Liver (tissue), 9 donors: ENCODE data around the gene HS6ST3. TPM values are rescaled to one million over a fixed set of nuclear protein-coding genes. Genes with fewer than 3 reads are reported as not detected.
A peak's percentile ranks its signal among the peaks of the same experiment; 100 is the strongest.

Source experiments
- DNase-seq: peaks from one replicate; pipeline ENCODE4 v3.0.0-alpha.2; 2017; ENCODE audit warnings: low spot score
- H3K27ac ChIP-seq, 2 donors: one replicate each; pipeline ENCODE4 v1.7.0; 2013; ENCODE audit warnings: inconsistent platforms in 2 of 2, low read length in 2 of 2, control low read depth in 1 of 2, low read depth in 1 of 2, mild to moderate bottlenecking in 1 of 2
- H3K27me3 ChIP-seq, 4 donors: one replicate each; pipeline versions ENCODE4 v1.6.1 to v1.7.0; 2013; ENCODE audit warnings: low read length in 3 of 4, inconsistent platforms in 1 of 4, mild to moderate bottlenecking in 1 of 4, moderate library complexity in 1 of 4; ENCODE audit not compliant: control insufficient read depth in 4 of 4, insufficient read depth in 4 of 4
- H3K36me3 ChIP-seq, 4 donors: one replicate each; pipeline versions ENCODE4 v1.6.1 to v1.7.0; 2013; ENCODE audit warnings: low read length in 3 of 4, mild to moderate bottlenecking in 3 of 4, low read depth in 1 of 4, moderate library complexity in 1 of 4; ENCODE audit not compliant: control insufficient read depth in 4 of 4, insufficient read depth in 3 of 4
- H3K4me1 ChIP-seq, 4 donors: one replicate each; pipeline versions ENCODE4 v1.6.1 to v1.7.0; 2013; ENCODE audit warnings: low read length in 3 of 4, mild to moderate bottlenecking in 3 of 4, moderate library complexity in 1 of 4; ENCODE audit not compliant: control insufficient read depth in 4 of 4, insufficient read depth in 4 of 4
- H3K4me3 ChIP-seq, 3 donors: one replicate each; pipeline versions ENCODE4 v1.6.1 to v1.7.0; 2013; ENCODE audit warnings: low read length in 3 of 3, control low read depth in 1 of 3, low read depth in 1 of 3, mild to moderate bottlenecking in 1 of 3
- H3K9ac ChIP-seq, 2 donors: one replicate each; pipeline ENCODE4 v1.7.0; 2013; ENCODE audit warnings: low read length in 2 of 2, mild to moderate bottlenecking in 2 of 2, moderate library complexity in 2 of 2, control low read depth in 1 of 2, low read depth in 1 of 2
- H3K9me3 ChIP-seq, 4 donors: one replicate each; pipeline versions ENCODE4 v1.6.1 to v1.7.0; 2013; ENCODE audit warnings: low read length in 3 of 4; ENCODE audit not compliant: control insufficient read depth in 4 of 4
- ATF3 ChIP-seq: IDR thresholded peaks from 2 replicates; pipeline ENCODE4 v1.6.1; 2016; ENCODE audit warnings: antibody characterized with exemption
- CTCF ChIP-seq: fragments of 150-350 bp; IDR thresholded peaks from 2 replicates; pipeline ENCODE4 v1.5.1; 2017; ENCODE audit warnings: improper control_type of control experiment, low read depth, low read length; ENCODE audit not compliant: missing input control
- EGR1 ChIP-seq, 2 donors: IDR thresholded peaks; 2 replicates each; pipeline ENCODE4 v1.6.1; 2016 to 2018; ENCODE audit warnings: antibody characterized with exemption in 2 of 2, low read depth in 2 of 2
- FOXA1 ChIP-seq: IDR thresholded peaks from 2 replicates; pipeline ENCODE4 v1.6.1; 2016; ENCODE audit warnings: antibody characterized with exemption
- FOXA2 ChIP-seq: IDR thresholded peaks from 2 replicates; pipeline ENCODE4 v1.6.1; 2016; ENCODE audit warnings: antibody characterized with exemption
- GABPA ChIP-seq, 2 donors: IDR thresholded peaks in 1 of 2; conservative IDR thresholded peaks in 1 of 2; 2 replicates each; pipeline ENCODE4 v1.6.1; 2016; ENCODE audit warnings: antibody characterized with exemption in 2 of 2, mild to moderate bottlenecking in 1 of 2, moderate library complexity in 1 of 2
- HNF4A ChIP-seq, 2 donors: conservative IDR thresholded peaks; 2 replicates each; pipeline ENCODE4 v1.6.1; 2016; ENCODE audit warnings: antibody characterized with exemption in 2 of 2, mild to moderate bottlenecking in 2 of 2
- HNF4G ChIP-seq: IDR thresholded peaks from 2 replicates; pipeline ENCODE4 v1.6.1; 2016; ENCODE audit warnings: antibody characterized with exemption
- JUND ChIP-seq, 2 donors: IDR thresholded peaks; 2 replicates each; pipeline ENCODE4 v1.6.1; 2016; ENCODE audit warnings: antibody characterized with exemption in 2 of 2
- MAX ChIP-seq: IDR thresholded peaks from 2 replicates; pipeline ENCODE4 v1.6.1; 2016; ENCODE audit warnings: antibody characterized with exemption
- RAD21 ChIP-seq, 2 donors: IDR thresholded peaks; 2 replicates each; pipeline ENCODE4 v1.6.1; 2016; ENCODE audit warnings: antibody characterized with exemption in 2 of 2, mild to moderate bottlenecking in 2 of 2
- REST ChIP-seq: IDR thresholded peaks from 2 replicates; pipeline ENCODE4 v1.6.1; 2016; ENCODE audit warnings: antibody characterized with exemption, mild to moderate bottlenecking
- RXRA ChIP-seq, 2 donors: IDR thresholded peaks; 2 replicates each; pipeline ENCODE4 v1.6.1; 2017 to 2018; ENCODE audit warnings: antibody characterized with exemption in 2 of 2, mild to moderate bottlenecking in 1 of 2
- SP1 ChIP-seq: IDR thresholded peaks from 2 replicates; pipeline ENCODE4 v1.6.1; 2018; ENCODE audit warnings: antibody characterized with exemption, mild to moderate bottlenecking
- TAF1 ChIP-seq: conservative IDR thresholded peaks from 2 replicates; pipeline ENCODE4 v1.6.1; 2016; ENCODE audit warnings: antibody characterized with exemption, mild to moderate bottlenecking
- YY1 ChIP-seq: IDR thresholded peaks from 2 replicates; pipeline ENCODE4 v1.6.1; 2016; ENCODE audit warnings: antibody characterized with exemption, mild to moderate bottlenecking
- ZBTB33 ChIP-seq: IDR thresholded peaks from 2 replicates; pipeline ENCODE4 v1.6.1; 2016; ENCODE audit warnings: antibody characterized with exemption
- WGBS: extraction: QIAGEN DNeasy Blood & Tissue Kit; methylation state at CpG from one replicate; pipeline ENCODE4 v1.1.7; 2013; 5-methylcytosine and 5-hydroxymethylcytosine counted together
- polyA plus RNA-seq, 2 donors: library from polyadenylated mRNA; stranded (reverse) in 1 of 2; unstranded in 1 of 2; fragments of 200-250 nt in 1 of 2; fragments of >200 nt in 1 of 2; fragmentation: Nextera tagmentation in 1 of 2; extraction: Ambion mirVana in 1 of 2; gene quantifications; one replicate each; pipeline versions ENCODE4 v1.2.1 to v1.2.3, GENCODE V29; 2013 to 2015
- total RNA-seq, 2 donors: library from RNA; depleted of rRNA; stranded (reverse); fragments of >200 nt; gene quantifications; one replicate each; pipeline ENCODE4 v1.2.3, GENCODE V29; 2014
- donor health status: healthy.
- donor health status: healthy.
- donor health status: healthy.
- donor health status: healthy.
- donor health status: healthy.

HS6ST3 gene
- total RNA-seq: not detected
- polyA plus RNA-seq: under 1 TPM in 1 of 2 donors, not detected in 1; under 0.01 TPM

GRCh38 chr13:96089749-96090239, at the start of gene HS6ST3:
Gene HS6ST3, plus strand, starts transcription at chr13:96090107.
- no peak for DNase-seq
- Histone ChIP-seq H3K27me3 (peaks cover 3 to 18% (median 14%) of the 10 kb centered on the region in 4 donors), H3K27ac (no peak within 1 kb of the TSS), H3K36me3 (no peaks in the 10 kb centered on the region), H3K9me3 (no peaks in the 10 kb centered on the region), H3K4me3 (peak within 1 kb of the TSS; percentile 58 to 65 (median 61)), H3K9ac (no peak within 1 kb of the TSS), H3K4me1 (peaks cover 10 to 20% (median 13%) of the 10 kb centered on the region in 4 donors)
- TF ChIP-seq MAX (no peak), RAD21 (IDR thresholded peaks at IDR 0.05) (no peak), REST (no peak), SP1 (no peak), EGR1 (IDR thresholded peaks at IDR 0.05; ENCODE audit: low read depth in 2 of 2) (no peak), JUND (IDR thresholded peaks at IDR 0.05) (no peak), HNF4A (conservative IDR thresholded peaks at IDR 0.05) (no peak), RXRA (IDR thresholded peaks at IDR 0.05) (no peak), FOXA1 (no peak), ZBTB33 (no peak), FOXA2 (no peak), GABPA (IDR thresholded peaks at IDR 0.05 in 1 of 2, conservative IDR thresholded peaks at IDR 0.05 in 1 of 2) (no peak), YY1 (no peak), HNF4G (no peak), TAF1 (no peak)
- 1% methylated on average over 35 of the region's 35 CpGs for WGBS

- Histone ChIP-seq H3K4me1 (no peaks in the 10 kb centered on the region), H3K9ac (no peak overlapping the region), H3K27me3 (no peaks in the 10 kb centered on the region), H3K4me3 (no peak overlapping the region), H3K27ac (no peak overlapping the region), H3K36me3 (peaks cover 0 to 2% (median 0%) of the 10 kb centered on the region in 4 donors), H3K9me3 (no peaks in the 10 kb centered on the region)
- no peak for TF ChIP-seq SP1
- TF ChIP-seq RXRA (IDR thresholded peaks at IDR 0.05): no peak
- no peak for TF ChIP-seq TAF1
- no peak for TF ChIP-seq MAX
- no peak for TF ChIP-seq FOXA2
- TF ChIP-seq JUND (IDR thresholded peaks at IDR 0.05): no peak
- no peak for TF ChIP-seq YY1
- TF ChIP-seq EGR1 (IDR thresholded peaks at IDR 0.05; ENCODE audit: low read depth in 2 of 2): no peak
- no peak for TF ChIP-seq HNF4G
- TF ChIP-seq REST: no peak
- TF ChIP-seq ATF3: no peak
- no peak for TF ChIP-seq CTCF
- no peak for TF ChIP-seq FOXA1
- no peak for TF ChIP-seq HNF4A (conservative IDR thresholded peaks at IDR 0.05)
- DNase-seq: no peak
- WGBS: 94% methylated on average over 4 of the region's 4 CpGs
Measured at GRCh38 chr13:96041326-96042110, 48.4 kb upstream of the HS6ST3 start.
